ENCODE measurements around the gene RASGRP3.
"Not testable (repeated sequence)": the region's sequence is repeated elsewhere in the genome, so short reads cannot be mapped to it uniquely, and the experiment has no call there.

Gene RASGRP3

DNA sequence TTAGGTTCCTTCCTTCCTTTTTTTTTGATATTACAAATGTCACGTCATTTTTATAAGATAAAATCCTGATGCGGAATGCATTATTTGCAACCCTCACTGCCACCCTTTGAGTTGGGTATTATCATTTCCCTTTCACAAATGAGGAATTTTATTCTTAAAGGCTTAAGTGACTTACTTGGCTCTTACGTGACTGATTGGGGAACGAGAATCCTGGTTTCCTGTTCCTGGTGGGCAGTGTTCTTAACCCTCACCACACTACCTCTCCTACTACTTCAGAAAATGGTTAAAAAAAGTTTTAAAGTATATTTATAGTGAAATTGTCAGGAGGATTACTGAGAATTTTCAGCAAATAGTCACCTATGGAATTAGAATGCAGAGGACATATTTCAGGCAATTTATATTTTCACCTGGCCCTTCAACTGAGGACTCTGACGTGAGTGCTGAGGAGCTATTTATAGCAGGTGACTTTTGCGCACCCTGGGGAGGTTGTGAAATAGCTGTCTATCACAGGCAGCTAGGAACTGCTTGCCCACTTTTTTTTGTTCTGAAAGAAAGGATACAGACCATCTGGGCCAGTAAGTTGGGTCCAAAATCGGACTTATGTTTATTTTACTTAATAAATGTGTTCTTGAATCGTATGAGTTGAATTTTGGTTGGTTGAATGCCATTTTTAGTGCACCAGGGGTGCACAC, 18.7 kb upstream of the RASGRP3 start:
- DNase-seq = no peak

DNA sequence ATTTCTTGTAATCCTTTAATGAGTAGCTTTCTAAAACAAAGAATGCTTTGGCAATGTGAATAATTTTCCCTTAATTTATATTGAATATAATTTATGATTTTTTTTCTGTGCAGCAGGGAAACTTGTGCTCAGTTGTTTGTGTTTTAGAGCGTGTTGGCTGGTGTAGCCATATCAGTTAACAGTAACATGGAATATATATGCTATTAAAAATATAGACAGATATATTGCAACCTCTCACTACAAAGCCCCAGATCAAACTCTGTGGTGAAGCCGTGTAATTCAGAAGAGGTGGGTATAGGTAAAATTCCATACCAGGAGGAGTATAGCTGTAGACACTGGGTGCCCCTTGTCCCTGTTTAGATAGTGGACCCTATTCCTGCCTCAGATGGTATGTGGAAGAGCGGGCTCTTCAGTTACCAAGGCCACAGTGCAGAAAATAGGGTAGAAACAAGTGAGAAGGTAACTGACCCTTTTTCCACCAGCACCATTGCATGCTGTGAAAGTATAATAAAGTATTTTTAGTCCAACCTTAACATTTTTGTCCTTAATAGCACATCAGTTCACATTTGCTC, 18.1 kb upstream of the RASGRP3 start:
- DNase-seq = no peak

DNA sequence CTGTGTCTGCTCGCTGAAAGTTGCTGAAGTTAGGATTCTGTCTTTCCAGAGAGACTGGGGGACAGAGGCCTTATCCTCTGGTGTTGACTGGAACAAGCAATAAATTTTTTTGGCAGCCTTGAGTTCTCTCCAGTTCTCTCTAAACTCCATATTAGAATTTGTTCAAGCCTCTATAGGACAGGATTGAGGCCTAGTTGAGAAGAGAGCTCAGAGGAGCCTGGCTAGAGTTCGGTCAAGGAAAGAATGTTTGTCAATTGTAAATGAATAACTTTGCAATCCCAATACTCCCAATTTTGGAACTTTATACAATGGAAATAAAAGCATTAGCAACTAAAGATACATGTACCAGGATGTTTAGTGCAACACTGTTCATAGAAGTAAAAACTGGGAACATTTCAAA, 16.7 kb upstream of the RASGRP3 start:
- no peak for DNase-seq

DNA sequence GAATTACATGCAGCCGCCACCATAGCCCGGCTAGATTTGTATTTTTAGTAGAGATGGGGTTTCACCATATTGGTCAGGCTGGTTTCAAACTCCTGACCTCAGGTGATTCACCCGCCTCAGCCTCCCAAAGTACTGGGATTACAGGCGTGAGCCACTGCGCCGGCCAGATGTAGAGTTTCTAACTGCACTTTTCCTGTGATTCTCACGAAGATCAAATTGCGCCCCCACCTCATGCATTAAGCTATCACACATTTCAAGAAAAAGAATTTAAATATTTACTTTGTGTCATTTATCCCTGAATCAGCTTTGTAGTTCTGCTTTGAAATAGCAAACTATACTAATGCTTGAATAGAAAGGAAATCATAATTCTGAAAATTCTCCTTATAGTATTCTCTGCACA, 13.9 kb upstream of the RASGRP3 start:
- DNase-seq = not testable (repeated sequence)

DNA sequence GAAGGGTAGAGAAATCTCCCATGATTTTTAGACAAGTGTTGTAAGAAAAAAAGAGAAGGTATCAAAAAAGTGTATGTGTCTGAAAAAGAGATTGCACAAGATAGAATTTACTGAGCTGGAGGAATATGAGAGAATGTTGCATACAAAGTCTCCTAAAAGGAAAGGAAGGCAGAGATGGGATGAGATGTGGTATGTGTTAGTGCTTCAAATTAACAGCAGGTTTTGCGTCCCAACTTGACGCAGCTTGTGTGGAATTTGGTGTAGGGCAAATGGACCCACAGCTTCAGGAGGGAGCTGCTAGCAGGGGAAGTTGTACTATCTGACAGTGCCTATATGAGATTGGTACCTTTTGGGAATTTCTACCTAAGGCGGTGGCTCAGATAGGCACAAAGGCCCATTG, 9.0 kb upstream of the RASGRP3 start:
- no peak for DNase-seq

DNA sequence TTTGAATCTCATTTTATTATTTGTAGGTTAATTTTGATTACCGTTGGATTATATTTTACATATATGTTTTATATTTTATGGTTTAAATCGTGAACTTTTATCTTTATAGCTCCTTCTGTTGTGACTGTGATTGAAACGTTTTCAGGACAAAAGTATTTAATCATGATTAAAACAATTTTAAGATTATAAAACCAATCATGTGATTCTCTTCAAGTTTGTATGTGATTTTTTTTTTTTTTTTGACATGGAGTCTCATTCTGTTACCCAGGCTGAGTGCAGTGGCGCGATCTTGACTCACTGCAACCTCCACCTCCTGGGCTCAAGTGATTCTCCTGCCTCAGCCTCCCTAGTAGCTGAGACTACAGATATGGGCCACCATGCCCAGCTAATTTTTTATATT, 7.2 kb upstream of the RASGRP3 start:
- DNase-seq = no peak

DNA sequence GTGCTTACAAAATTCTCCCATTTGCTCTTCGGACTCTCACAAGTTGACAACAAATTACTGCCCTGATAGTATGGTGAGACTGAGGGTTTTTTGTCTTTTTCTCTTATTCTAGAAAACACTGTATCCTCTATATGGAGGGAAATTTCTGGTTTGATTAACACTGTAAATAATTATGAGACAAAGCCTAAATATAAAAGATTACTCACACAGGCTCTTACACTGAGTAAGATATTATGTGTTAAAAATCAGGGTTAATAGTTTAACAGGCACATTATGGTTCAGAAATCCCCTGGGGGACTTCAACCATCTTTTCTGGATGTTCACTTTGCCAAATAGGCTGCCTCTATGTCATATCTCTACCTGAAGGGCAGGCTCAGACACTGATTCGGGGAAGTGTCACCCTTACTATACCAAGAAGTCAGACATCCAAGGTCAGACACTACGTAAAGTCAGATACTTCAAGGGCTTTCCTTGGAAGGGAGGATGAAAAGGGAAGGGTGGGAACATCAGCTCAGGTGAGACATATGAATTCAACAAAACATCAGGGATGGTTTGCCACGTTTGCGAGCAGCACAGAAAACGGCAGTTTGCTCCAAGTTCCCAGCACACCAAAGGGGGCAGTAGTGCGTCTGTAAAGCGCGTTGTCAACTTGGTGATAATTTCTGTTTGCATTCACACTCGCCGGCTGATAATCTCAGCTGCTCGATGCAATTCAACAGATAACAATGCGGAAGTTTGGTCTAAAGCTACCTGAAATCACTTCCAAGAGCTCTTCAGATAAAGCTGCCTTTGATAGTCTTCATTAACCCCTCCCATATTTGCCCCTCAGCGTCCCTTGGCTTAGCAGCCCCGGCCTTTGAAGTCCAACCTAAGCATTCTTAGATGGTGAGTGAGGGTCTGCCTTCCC, 972 bp upstream of the RASGRP3 start:
- DNase-seq = peak; percentile 83

DNA sequence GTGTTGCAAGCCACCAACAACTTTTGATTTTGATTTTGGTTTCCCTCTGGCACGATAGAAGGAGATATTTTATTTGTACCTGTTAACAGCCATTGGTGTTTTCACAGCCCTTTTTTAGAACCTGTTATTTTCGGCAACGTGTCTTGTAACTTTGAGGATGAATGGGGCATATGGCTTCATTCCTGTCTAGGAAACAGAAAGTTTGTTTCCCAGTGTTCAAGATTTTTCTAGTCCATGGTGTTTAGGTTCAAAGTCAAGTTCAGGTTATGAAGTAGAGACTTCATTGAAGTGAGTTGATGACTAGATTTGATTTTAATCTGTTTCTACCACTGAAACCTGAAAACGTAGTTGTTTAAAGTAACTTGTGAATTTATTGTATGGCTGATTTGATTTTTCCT, 343 bp downstream of the RASGRP3 start:
- no peak for DNase-seq

DNA sequence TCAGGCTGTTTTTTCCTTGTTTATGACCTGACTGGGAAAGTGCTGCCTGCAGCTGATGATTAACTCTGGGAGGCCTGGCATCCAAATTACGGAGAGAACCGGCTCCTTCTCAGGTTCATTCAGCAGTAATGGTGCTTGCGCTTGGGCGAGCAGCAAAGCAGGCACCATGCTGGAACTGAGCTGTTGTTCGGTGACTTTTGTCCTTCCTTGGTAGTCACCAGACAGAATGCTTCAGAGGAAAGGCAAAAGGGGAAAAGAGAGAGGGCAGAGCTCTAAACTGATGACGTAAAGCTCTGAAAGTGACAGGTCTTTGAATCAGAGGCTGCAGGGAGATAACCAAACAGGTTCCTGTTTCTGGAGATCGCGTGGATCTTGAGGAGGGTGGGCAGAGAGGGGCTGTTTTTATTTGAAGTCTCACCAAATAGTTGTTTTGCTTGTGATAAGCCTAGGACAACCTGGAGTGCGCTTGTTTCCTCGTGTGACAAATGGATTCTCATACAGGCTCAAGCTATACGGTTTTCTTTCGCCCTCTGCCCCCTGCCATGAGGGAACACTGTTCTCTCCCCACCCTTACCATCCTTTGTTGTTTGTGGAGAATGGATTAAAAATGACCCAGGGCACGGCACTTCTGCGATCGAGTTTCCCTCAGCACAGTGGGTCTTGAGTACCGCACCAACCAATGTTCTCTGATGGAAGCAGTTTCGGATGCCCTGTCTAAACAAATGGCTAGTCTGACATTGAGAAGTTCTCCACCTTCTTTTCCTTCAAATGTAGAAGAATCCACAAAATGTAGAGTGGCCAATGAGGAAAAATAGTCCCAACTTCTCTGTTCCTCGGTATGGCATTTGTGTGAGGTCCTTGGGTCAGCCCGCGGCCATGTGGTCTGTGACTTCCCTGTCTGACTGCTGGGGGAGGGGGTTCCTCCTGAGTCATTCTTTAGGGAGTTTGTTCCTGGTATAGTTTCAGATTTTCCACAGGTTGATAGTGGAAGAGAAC, 1.3 kb downstream of the RASGRP3 start:
- DNase-seq = no peak

DNA sequence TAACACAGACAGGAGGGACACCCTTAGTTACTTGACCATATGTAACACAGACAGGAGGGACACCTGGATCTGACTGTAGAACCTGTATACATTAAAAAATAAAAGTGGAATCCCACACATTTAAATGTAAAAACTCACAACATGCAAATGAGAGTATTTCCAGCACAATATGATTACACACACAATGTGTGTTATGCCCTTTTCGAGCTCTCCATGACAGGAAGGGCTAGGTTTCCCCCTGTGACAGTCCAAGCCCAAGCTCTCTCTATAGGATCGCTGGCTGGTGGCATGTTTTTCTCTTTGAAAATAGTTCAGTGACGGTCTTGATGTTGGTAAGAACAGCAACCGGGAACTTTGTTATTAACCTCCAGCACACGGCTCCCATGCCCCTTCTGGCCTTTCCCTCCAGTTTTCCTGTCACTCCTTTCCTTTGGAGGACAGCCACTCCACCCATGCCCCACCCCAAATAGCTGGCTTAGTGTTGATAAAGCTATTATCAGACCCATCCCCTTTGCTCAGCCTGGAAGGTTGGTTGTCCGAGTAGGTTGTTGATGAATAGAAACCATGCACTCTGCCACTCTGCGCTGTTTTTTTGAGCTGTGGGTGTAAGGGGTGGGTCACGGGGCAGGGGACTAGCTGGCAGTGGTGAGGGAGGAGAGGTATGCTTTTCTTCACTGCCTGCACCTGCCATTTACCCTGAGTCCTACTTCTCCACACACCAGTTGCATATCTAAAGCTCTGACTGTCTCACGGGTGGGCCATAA, 2.7 kb downstream of the RASGRP3 start:
- no peak for DNase-seq

DNA sequence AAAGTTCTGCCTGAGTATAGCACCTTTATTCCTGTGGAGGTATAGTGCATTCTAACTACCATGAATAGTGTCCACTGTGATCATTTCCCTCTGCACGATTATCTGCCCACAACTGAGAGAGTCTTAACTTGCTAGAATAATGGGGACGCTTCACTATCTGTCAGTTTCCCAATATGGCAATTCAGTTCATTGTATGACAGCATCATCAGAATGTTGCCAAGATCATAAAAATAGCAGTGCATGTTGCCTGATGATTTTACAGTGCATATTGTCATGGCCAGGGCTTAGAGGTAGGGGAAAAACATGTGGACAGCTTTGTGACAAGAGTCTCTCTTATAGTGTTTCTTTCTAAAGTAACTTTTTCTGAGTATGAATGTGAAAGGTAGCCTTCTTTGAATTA, 6.1 kb downstream of the RASGRP3 start:
- no peak for DNase-seq

DNA sequence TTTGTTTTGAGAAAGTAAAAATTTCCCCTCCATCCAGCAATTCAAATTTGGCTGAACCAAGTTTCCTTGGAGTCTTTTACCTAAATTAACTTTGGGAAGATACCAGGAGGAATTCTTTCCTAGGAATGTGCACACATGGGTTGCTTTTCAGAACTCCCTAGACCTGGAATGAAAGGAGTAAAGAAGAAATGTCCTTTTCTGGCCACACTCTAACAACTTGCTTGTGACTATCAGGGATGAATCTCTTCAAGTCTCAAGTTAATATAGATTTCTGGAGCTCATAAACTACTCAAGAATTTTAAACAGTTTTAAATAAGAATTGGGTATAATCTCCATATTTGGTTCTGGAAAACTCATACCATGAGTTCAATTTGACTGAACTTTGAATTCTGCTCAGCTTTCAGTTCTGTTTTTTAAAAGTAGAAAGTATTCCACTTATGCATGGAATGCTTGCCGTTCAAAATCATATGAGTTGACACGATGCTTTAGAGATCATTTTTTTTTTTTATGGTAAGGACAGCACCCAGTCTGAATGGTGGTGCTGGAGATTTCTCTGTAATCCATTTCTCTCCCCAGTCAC, 7.7 kb downstream of the RASGRP3 start:
- no peak for DNase-seq

DNA sequence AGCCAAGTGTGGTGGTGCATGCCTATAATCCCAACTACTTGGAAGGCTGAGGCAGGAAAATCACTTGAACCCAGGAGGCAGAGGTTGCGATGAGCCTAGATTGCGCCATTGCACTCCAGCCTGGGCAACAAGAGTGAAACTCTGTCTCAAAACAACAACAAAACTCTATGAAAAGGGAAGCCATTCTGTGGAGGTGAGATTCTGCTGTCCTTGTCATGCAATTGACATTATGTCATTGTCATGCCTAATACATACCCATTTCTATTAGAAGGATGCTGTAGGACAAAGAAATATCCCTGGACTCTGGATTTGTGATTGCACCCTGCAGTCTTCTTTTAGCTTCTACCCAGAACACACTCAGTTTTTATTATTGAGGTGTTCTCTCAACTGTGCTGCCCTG, 8.6 kb downstream of the RASGRP3 start:
- DNase-seq = no peak

DNA sequence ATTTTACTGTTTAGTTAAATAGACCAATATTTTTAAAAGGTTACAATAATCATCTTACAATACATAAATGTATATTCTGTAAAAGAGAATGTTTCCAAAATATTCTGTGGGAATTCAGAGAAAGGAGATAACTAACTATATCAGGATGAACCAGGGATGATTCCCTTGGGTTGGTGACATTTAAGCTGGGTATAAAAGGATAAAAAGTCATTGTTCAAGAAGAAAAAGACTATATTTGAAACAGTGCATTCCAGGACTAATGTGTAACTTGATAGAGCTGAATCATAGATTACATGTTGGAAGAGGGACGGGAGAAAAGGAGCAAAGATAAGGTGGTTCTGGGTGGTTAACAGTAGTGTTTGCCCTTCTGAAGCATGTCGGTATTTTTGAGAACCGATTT, 10.1 kb downstream of the RASGRP3 start:
- no peak for DNase-seq

DNA sequence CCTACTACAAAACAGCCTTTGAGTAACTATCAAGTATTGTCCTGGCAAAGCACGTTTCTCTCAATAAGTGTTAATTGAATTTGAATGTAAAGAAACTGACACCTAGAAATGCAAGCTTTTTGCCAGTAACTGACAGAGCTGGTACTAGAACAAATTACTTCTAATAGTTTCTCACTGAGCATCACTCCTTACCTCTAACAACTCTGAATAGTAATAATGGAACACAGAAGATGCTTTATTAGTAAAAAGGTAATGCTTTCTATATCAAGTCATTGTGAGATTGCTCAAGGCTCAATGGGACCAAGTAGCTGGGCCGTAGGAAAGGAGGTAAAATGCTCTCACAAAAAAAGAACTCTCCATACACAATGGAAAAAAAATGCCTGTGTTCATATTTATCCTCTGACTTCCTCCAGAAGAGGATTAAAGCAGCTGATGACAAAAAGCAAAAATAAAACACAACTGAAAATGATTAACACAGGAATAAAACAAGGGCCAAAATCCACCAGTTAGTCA, 11.8 kb downstream of the RASGRP3 start:
- no peak for DNase-seq

DNA sequence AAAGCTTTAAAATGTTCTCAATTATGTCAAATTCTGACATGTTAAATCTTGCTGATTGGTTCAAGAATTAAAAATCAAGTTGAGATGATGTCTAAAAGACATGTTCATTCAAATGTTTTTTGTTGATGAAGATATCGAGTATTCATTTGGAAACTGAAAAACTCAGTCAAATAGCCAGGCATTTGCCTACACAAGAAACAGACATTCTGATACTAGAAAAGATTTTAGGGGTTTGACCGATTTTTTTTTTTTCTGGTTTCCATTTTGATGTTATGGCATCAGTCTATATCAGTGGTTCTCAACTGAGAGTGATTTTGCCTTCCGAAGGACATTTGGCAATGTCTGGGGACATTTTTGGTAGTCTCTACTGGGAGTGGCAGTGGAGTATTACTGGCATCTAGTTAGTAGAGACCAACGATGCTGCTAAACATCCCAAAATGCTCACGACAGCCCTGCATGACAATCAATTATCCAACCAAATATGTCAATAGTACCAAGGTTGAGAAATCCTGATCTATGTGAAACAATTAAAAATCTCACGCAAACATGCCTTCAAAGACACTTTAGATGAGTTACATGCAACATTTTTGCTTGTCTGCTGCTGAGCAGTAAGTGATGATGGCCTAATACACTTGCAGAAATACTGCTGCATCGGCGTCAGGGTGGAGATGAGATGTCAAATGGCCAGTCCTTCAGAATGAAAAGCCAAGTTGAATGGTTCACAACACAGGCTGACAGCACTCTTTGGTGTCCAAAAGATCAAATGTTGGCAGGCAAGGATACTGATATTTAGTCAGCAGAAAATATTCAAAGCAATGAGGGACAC, 12.5 kb downstream of the RASGRP3 start:
- DNase-seq = no peak

DNA sequence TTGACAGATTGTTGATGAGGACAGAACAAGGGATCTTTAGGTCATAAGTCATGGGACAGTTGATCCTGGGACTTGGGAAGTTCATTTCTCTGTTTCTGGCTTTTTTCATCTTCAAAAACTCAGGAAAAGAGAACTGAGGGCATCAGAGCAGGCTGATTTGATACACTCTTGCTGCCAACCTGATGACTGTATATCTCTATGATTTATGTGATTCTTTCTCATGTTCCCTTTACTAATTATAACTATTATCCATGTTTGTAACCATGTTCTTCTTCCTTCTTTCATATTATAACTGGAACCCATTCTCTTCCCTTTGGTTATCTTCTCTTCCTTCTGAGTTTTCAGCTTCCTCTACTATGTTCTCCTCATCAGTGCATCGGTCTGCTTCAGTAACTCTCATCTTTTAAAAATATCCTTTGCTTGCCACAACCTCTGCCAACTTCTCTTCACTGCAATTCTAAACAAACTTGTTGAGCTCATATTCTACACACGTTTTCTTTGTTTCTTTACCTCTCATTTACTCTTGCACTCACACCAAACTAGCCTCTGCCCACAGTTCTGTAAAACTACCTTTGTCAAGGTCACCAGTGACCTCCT, 13.5 kb downstream of the RASGRP3 start:
- no peak for DNase-seq

DNA sequence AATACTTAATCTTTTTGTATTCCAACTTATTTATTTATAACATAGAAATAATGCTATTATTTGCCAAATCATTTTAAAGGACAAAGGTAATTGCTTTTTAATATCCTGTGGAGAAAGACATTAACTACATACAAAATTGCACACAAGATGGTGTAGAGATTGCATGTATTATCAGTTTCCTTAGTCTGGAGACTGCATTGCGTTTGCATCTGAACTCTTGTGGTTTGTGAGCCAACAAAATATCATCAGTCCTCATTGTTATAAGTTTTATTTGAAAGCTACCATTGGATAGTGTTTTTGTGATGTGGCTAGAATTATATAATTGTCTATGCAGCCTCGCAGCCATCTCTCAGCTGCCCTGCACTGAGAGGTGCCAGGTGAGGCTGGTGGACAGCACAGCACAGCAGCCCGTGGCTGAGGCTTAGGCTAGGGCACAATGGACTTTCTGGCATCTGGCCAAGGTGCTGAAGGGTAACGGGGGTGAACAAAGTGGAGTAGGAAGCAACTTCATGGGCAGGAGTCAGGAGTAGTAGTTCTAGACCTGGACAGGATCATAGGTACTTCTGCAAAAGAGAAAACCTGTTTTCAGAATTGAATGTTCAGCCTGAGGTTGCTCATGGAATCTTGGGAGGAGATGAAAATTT, 15.1 kb downstream of the RASGRP3 start:
- no peak for DNase-seq

DNA sequence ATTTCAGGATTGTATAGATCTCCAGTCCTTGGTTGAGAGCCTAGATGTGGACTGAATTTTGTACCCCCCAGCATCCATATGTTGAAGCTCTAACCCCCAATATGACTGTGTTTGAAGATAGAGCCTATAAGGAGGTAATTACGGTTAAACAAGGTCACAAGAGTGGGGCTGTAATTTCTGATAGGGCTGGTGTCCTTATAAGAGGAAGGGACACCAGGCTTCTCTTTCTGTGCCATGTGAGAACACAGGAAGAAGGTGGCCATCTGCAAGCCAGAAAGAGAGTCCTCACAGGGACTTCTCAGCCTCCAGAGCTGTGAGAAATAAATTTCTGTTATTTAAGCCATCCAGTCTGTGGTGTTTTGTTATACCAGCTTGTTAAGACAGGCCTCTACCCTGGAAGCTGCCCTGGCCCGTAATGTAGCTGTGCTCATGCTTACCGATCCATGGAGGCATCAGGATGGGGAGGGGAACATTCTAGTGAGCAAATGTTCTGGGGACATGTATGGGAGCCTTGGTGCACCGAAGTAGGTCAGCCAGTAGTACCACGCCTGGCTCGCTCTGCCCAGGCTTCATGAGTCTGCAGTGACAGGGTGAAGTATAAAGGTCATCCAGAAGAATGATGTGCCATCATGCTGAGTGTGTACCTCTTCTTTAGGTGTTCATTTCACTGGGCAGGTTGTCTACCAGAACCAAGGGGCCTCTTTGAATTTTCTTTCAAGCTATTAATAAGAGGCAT, 16.1 kb downstream of the RASGRP3 start:
- no peak for DNase-seq
